Measurements from ENCODE around the gene NLRP2B. TPM values are rescaled to one million over a fixed set of nuclear protein-coding genes. Genes with fewer than 3 reads are reported as not detected.
"Not testable (repeated sequence)": the region's sequence is repeated elsewhere in the genome, so short reads cannot be mapped to it uniquely, and the experiment has no call there.

Gene NLRP2B
- total RNA-seq, 1 donor from 2014 or later = not detected

DNA sequence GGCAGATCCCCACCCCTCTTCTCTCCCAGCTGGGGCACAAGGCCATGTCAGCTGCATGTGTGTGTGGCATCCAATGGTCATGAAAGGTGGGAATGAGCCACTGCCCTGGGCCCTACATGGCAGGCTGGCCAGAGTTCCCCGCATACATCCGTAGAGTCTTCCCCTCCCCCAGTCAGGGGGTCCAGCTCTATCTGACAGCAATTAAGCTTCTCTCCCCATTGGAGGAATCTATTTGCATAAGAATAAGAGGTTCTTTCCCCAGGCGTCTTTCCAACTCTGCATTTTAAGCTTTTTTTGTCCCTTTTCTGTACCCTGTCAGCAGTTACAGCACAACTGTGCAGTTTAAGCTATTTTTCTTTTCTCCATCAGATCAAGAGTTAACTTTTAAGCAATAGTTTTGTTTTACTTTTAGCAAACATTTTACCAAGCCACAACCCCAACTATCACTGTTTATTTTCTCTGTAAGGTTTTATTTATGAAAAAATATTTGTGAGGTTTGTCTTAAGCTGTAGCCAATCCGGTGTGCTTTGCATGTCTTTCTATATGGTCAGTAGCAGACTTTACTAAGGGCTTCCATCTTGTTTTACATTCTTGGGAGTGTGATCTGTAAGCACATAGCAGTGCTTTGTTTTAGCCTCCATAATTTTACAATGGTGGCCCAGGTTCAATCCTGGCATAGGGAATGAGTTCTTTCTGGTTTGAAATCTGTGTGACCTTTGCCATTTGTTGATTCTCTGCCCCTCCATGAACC is 28.7 kb downstream of the NLRP2B start:
- TF ChIP-seq POLR2A (IDR thresholded peaks at IDR 0.05) (no peak), POLR2AphosphoS5 (IDR thresholded peaks at IDR 0.05; ENCODE audit: insufficient read depth in 1 of 2, low read depth in 1 of 2) (no peak)
- TF ChIP-seq, protein P1, sequence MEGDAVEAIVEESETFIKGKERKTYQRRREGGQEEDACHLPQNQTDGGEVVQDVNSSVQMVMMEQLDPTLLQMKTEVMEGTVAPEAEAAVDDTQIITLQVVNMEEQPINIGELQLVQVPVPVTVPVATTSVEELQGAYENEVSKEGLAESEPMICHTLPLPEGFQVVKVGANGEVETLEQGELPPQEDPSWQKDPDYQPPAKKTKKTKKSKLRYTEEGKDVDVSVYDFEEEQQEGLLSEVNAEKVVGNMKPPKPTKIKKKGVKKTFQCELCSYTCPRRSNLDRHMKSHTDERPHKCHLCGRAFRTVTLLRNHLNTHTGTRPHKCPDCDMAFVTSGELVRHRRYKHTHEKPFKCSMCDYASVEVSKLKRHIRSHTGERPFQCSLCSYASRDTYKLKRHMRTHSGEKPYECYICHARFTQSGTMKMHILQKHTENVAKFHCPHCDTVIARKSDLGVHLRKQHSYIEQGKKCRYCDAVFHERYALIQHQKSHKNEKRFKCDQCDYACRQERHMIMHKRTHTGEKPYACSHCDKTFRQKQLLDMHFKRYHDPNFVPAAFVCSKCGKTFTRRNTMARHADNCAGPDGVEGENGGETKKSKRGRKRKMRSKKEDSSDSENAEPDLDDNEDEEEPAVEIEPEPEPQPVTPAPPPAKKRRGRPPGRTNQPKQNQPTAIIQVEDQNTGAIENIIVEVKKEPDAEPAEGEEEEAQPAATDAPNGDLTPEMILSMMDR (IDR thresholded peaks at IDR 0.05) = no peak
- H3K36me3 ChIP-seq = no peaks in the 10 kb centered on the region

DNA sequence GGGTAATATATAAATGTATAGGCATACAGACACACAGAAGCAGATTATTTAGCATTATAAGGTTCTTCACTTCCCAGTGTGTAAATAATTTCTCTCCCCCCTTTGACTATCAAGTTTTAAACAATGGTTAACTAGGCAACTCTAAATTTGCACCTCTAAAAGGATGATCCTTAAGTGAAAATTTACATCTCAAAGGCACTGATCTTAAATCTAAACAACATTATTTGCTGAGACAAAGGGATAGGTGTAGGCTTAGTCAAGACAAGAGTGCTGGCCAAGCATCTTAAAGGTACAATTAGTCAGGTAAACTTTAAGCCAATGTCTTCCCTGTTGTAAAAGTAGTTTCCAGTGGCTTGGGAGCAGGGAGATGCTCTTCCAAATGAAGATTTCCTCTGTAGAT is 33.0 kb downstream of the NLRP2B start:
- Histone ChIP-seq H3K36me3 (no peaks in the 10 kb centered on the region), H3K4me1 (no peaks in the 10 kb centered on the region), H3K27ac (no peak overlapping the region), H3K4me3 (no peak overlapping the region), H3K9me3 (no peaks in the 10 kb centered on the region), H3K27me3 (no peaks in the 10 kb centered on the region)
- intact Hi-C loops (cut with DNase I) = no loop called here
- TF ChIP-seq POLR2AphosphoS5 (IDR thresholded peaks at IDR 0.05; ENCODE audit: insufficient read depth in 1 of 2, low read depth in 1 of 2) (no peak), POLR2A (IDR thresholded peaks at IDR 0.05) (no peak)
- TF ChIP-seq, protein P1 (IDR thresholded peaks at IDR 0.05) = no peak
- no peak for DNase-seq (ENCODE audit: extremely low spot score in 2 of 2)

More for the DNA sequence above, 28.7 kb downstream of the NLRP2B start:
- Histone ChIP-seq H3K9me3 (no peaks in the 10 kb centered on the region), H3K4me3 (no peak overlapping the region), H3K27me3 (no peaks in the 10 kb centered on the region), H3K27ac (no peak overlapping the region), H3K4me1 (no peaks in the 10 kb centered on the region)
- intact Hi-C loops (cut with DNase I) = no loop called here
- no peak for DNase-seq (ENCODE audit: extremely low spot score in 2 of 2)

DNA sequence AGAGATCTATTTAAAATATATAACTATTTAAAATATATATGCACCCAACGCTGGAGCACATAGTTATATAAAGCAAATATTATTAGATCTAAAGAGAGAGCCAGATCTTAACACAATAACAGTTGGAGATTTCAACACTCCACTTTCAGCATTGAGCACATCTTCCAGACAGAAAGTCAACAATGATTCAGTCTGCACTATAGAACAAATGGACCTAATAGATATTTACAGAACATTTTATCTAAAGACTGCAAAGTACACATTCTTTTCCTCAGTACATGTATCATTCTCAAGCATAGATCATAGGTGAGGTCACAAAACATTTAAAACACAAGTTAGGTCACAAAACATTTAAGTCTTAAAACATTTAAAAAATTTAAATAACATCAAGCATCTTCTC is 36.4 kb downstream of the NLRP2B start:
- no peaks in the 10 kb centered on the region for H3K27me3 ChIP-seq
- no peaks in the 10 kb centered on the region for H3K9me3 ChIP-seq
- H3K4me1 ChIP-seq = no peaks in the 10 kb centered on the region
- TF ChIP-seq, protein P1 (IDR thresholded peaks at IDR 0.05) = no peak
- TF ChIP-seq POLR2AphosphoS5 (IDR thresholded peaks at IDR 0.05; ENCODE audit: insufficient read depth in 1 of 2, low read depth in 1 of 2) (no peak), POLR2A (IDR thresholded peaks at IDR 0.05) (no peak)
- no peak overlapping the region for H3K4me3 ChIP-seq
- DNase-seq (ENCODE audit: extremely low spot score in 2 of 2) = no peak
- intact Hi-C loops (cut with DNase I) = no loop called here
- no peaks in the 10 kb centered on the region for H3K36me3 ChIP-seq
- H3K27ac ChIP-seq = no peak overlapping the region

DNA sequence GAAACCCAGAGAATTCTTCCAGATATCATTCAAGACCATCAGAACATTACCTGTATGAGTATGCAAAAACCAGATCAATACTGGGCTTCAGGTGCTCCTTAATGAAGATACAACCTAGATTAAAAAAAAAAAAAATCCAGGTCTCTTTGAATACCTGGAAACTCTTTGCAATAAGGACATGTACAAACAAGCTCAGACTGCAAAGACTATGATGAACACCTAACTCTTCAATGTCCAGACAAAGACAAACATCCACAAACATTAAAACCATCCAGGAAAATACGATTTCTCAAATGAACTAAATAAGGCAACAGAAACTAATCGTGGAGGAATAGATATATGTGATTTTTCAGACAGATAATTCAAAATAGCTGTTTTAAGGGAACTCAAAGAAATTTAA is 38.7 kb downstream of the NLRP2B start:
- Histone ChIP-seq H3K27ac (no peak overlapping the region), H3K27me3 (no peaks in the 10 kb centered on the region), H3K4me3 (no peak overlapping the region), H3K4me1 (no peaks in the 10 kb centered on the region), H3K36me3 (no peaks in the 10 kb centered on the region), H3K9me3 (peaks cover 7% of the 10 kb centered on the region)
- intact Hi-C loops (cut with DNase I) = no loop called here
- no peak for DNase-seq (ENCODE audit: extremely low spot score in 2 of 2)
- no peak for TF ChIP-seq POLR2AphosphoS5 (IDR thresholded peaks at IDR 0.05; ENCODE audit: insufficient read depth in 1 of 2, low read depth in 1 of 2)
- TF ChIP-seq, protein P1 (IDR thresholded peaks at IDR 0.05) = no peak
- TF ChIP-seq POLR2A (IDR thresholded peaks at IDR 0.05) = no peak

DNA sequence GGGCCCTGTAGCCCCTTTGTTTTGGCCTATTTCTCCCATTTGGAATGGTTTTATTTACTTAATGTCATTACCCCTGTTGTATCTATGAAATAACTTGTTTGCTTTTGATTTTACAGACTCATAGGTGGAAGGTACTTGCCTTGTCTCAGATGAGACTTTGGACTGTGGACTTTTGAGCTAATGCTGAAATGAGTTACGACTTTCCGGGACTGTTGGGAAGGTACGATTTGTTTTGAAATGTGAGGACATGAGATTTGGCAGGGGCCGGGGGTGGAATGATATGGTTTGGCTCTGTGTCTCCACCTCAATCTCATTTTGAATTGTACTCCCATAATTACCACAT is 39.4 kb downstream of the NLRP2B start:
- no peak for DNase-seq (ENCODE audit: extremely low spot score in 2 of 2)
- Histone ChIP-seq H3K27me3 (no peaks in the 10 kb centered on the region), H3K4me3 (no peak overlapping the region), H3K9me3 (peaks cover 7% of the 10 kb centered on the region), H3K36me3 (no peaks in the 10 kb centered on the region), H3K4me1 (no peaks in the 10 kb centered on the region), H3K27ac (no peak overlapping the region)
- no peak for TF ChIP-seq POLR2A (IDR thresholded peaks at IDR 0.05)
- no peak for TF ChIP-seq POLR2AphosphoS5 (IDR thresholded peaks at IDR 0.05; ENCODE audit: insufficient read depth in 1 of 2, low read depth in 1 of 2)
- TF ChIP-seq, protein P1 (IDR thresholded peaks at IDR 0.05) = no peak
- intact Hi-C loops (cut with DNase I) = no loop called here

DNA sequence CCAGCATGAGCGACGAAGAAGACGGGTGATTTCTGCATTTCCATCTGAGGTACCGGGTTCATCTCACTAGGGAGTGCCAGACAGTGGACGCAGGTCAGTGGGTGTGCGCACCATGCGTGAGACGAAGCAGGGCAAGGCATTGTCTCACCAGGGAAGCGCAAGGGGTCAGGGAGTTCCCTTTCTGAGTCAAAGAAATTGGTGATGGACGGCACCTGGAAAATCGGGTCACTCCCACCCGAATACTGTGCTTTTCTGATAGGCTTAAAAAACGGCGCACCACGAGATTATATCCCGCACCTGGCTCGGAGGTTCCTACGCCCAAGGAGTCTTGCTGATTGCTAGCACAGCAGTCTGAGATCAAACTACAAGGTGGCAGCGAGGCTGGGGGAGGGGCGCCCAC is 50.6 kb downstream of the NLRP2B start:
- peaks cover 12% of the 10 kb centered on the region for H3K9me3 ChIP-seq
- H3K4me3 ChIP-seq; H3K27me3 ChIP-seq; H3K36me3 ChIP-seq; intact Hi-C loops (cut with DNase I); H3K4me1 ChIP-seq; H3K27ac ChIP-seq; DNase-seq (ENCODE audit: extremely low spot score in 2 of 2): not testable (repeated sequence)
